Measurements from ENCODE around the gene TSNAXIP1. TPM values are rescaled to one million over a fixed set of nuclear protein-coding genes. Genes with fewer than 3 reads are reported as not detected.
"Not testable (repeated sequence)": the region's sequence is repeated elsewhere in the genome, so short reads cannot be mapped to it uniquely, and the experiment has no call there.

TSNAXIP1 gene
- polyA plus RNA-seq, 4 donors: 0.72 to 0.80 TPM; not detected in 2

DNA sequence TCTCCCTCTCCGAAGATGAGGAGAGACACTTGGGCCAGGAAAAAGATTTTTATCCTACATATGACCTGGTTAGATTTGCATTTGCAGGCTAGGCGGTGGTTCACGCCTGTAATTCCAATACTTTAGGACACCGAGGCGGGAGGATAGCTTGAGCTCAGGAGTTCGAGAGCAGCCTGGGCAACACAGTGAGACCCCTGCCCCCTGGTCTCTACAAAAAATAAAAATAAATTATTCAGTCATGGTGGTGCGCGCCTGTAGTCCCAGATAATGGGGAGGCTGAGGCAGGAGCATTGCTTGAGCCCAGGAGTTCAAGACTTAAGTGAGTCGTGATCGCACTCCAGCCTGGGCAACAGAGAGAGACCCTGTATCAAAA lies 27.5 kb downstream of the TSNAXIP1 start:
- FAIRE-seq (no peak), DNase-seq (no peak)
- Histone ChIP-seq H3K4me1 (ENCODE audit: control insufficient read depth in 3 of 3, insufficient read depth in 2 of 3, low read depth in 1 of 3, low read length in 2 of 3) (peaks cover 0 to 6% (median 3%) of the 10 kb centered on the region in 3 donors), H3K4me3 (ENCODE audit: low read depth in 1 of 3, low read length in 3 of 3) (peak overlapping the region in 2 of 3 donors; percentile 67 to 69), H3K36me3 (ENCODE audit: control insufficient read depth in 3 of 3, insufficient read depth in 2 of 3, low read depth in 1 of 3, low read length in 3 of 3) (peaks cover 0 to 32% (median 4%) of the 10 kb centered on the region in 3 donors), H3K9me3 (ENCODE audit: control insufficient read depth in 2 of 2, insufficient read depth in 1 of 2, low read depth in 1 of 2, low read length in 1 of 2) (no peaks in the 10 kb centered on the region), H3K27ac (ENCODE audit: low read depth in 1 of 3, low read length in 2 of 3) (peak overlapping the region in 1 of 3 donors; percentile 30), H3K27me3 (ENCODE audit: control insufficient read depth in 3 of 3, insufficient read depth in 3 of 3, low read length in 3 of 3) (no peaks in the 10 kb centered on the region)
- WGBS, 3 donors: 67 to 82% (median 80%) methylated on average over 10 of the region's 10 CpGs

DNA sequence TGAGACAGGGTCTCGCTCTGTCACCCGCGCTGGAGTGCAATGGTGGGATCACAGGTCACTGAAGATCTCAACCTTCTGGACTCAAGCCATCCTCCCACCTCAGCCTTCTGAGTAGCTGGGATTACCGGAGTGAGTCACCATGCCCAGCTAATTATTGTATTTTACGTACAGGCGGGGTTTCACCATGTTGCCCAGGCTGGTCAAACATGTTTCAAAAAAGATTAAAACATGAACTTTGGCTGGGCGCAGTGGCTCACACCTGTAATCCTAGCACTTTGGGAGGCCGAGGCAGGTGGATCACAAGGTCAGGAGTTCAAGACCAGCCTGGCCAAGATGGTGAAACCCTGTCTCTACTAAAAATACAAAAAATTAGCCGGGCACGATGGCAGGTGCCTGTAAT lies 30.5 kb downstream of the TSNAXIP1 start:
- not testable (repeated sequence) for H3K4me3 ChIP-seq (ENCODE audit: low read depth in 1 of 3, low read length in 3 of 3); FAIRE-seq; H3K36me3 ChIP-seq (ENCODE audit: control insufficient read depth in 3 of 3, insufficient read depth in 2 of 3, low read depth in 1 of 3, low read length in 3 of 3); H3K4me1 ChIP-seq (ENCODE audit: control insufficient read depth in 3 of 3, insufficient read depth in 2 of 3, low read depth in 1 of 3, low read length in 2 of 3); H3K27me3 ChIP-seq (ENCODE audit: control insufficient read depth in 3 of 3, insufficient read depth in 3 of 3, low read length in 3 of 3); H3K27ac ChIP-seq (ENCODE audit: low read depth in 1 of 3, low read length in 2 of 3); H3K9me3 ChIP-seq (ENCODE audit: control insufficient read depth in 2 of 2, insufficient read depth in 1 of 2, low read depth in 1 of 2, low read length in 1 of 2)
- WGBS, 3 donors: 25 to 70% (median 37%) methylated on average over 7 to 10 of the region's 10 CpGs
- peak; percentile 32 to 73 for DNase-seq

DNA sequence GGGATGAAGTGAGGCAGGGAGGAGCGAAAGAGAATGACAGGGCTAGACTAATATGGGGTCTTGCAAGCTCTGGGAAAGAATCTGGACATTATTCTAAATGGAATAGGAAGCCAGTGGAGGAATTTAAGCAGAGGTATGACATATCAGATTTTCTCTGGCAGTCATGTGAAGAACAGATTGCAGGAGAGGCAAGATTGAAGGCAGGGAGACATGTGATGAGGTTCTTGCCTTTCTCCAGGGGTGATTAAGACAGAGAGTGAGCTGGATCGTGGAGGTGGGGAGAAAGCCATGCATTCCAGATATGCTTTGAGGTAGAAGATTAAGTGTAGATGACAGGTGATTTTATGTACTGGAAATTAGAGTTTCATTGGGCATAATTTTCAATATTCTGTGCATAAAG lies 31.1 kb downstream of the TSNAXIP1 start:
- Histone ChIP-seq H3K4me1 (ENCODE audit: control insufficient read depth in 3 of 3, insufficient read depth in 2 of 3, low read depth in 1 of 3, low read length in 2 of 3) (peaks cover 0 to 3% (median 3%) of the 10 kb centered on the region in 3 donors), H3K27me3 (ENCODE audit: control insufficient read depth in 3 of 3, insufficient read depth in 3 of 3, low read length in 3 of 3) (no peaks in the 10 kb centered on the region), H3K9me3 (ENCODE audit: control insufficient read depth in 2 of 2, insufficient read depth in 1 of 2, low read depth in 1 of 2, low read length in 1 of 2) (no peaks in the 10 kb centered on the region), H3K36me3 (ENCODE audit: control insufficient read depth in 3 of 3, insufficient read depth in 2 of 3, low read depth in 1 of 3, low read length in 3 of 3) (no peaks in the 10 kb centered on the region), H3K27ac (ENCODE audit: low read depth in 1 of 3, low read length in 2 of 3) (no peak overlapping the region), H3K4me3 (ENCODE audit: low read depth in 1 of 3, low read length in 3 of 3) (no peak overlapping the region)
- FAIRE-seq (no peak), DNase-seq (no peak)
- WGBS, 3 donors: 72 to 84% (median 72%) methylated on average over 2 of the region's 2 CpGs

DNA sequence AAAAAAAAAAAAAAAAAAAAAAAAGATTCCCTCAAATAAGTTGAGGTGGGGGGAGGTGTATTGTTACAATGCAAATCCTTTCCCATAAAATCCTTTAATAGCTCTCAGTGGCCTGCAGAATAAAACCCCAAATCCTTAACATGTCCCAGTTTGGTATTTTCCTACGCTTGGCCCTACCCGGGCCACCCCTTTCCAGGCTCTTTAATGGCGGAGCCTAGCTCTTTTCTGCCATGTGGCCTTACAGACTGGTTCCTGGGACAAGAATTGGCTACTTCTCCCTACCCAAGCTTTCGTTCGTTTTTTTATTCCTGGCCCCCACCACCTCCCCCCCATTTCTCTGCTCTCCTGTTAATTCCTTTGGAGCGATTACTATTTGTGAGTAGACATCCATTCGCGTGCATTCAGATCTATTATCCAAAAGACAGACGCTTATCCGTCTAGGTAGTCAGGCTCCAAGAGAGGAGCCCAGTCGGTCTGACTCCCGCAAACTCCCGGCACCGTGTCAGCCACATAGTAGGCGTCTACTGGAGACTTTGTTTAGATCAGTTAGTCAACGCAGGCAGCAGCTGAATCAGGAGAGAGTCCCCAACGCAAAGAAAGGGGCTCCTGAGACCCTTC lies 34.6 kb downstream of the TSNAXIP1 start:
- peaks cover 13 to 28% (median 15%) of the 10 kb centered on the region in 3 donors for H3K4me1 ChIP-seq (ENCODE audit: control insufficient read depth in 3 of 3, insufficient read depth in 2 of 3, low read depth in 1 of 3, low read length in 2 of 3)
- WGBS, 3 donors: 44 to 50% (median 47%) methylated on average over 17 of the region's 17 CpGs
- FAIRE-seq (no peak), DNase-seq (no peak)
- peak overlapping the region in 2 of 3 donors; percentile 95 to 99 for H3K27ac ChIP-seq (ENCODE audit: low read depth in 1 of 3, low read length in 2 of 3)
- no peaks in the 10 kb centered on the region for H3K27me3 ChIP-seq (ENCODE audit: control insufficient read depth in 3 of 3, insufficient read depth in 3 of 3, low read length in 3 of 3)
- no peaks in the 10 kb centered on the region for H3K9me3 ChIP-seq (ENCODE audit: control insufficient read depth in 2 of 2, insufficient read depth in 1 of 2, low read depth in 1 of 2, low read length in 1 of 2)
- peaks cover 0 to 9% (median 0%) of the 10 kb centered on the region in 3 donors for H3K36me3 ChIP-seq (ENCODE audit: control insufficient read depth in 3 of 3, insufficient read depth in 2 of 3, low read depth in 1 of 3, low read length in 3 of 3)
- H3K4me3 ChIP-seq (ENCODE audit: low read depth in 1 of 3, low read length in 3 of 3): peak overlapping the region in 2 of 3 donors; percentile 77 to 92

DNA sequence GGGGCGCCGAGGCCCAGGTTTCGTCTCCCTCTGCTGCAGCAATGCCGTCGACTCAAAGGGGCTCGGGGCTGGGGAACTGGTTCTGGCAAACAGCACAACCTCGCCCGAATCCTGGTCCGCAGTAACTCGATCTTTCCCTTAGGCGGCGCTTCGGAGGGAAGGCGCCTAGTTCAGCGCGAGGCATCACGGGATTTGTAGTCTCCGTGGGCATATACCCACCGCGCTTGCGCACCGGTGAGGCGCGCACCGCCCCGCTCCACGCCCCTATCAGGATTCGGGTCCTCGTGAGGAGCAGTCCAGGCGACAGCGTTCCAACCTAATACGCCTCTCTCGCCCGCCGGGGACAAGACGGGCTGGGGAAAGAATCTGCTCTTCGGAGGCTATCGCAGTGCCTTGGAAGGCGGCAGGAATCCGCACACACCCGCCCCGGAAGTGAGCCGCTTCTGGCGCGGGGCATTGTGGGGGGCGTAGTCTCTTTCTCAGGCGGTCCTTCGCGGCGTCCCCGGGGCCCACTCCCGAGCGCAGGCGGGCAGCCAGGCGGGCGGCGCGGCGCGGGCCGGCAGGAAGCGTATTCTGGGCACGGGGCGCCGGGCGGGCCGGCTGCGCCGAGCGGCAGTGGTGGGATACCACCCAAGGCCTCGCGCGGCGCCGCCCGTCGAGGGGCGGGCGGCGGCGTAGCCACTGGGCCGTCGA lies 35.3 kb downstream of the TSNAXIP1 start, which contains the start of gene THAP11:
Gene THAP11, plus strand, starts transcription at position 505 of the 693 bp plus-strand sequence. CDS start 235 bp downstream, outside the sequence.
- Histone ChIP-seq H3K4me1 (ENCODE audit: control insufficient read depth in 3 of 3, insufficient read depth in 2 of 3, low read depth in 1 of 3, low read length in 2 of 3) (peaks cover 13 to 28% (median 15%) of the 10 kb centered on the region in 3 donors), H3K27me3 (ENCODE audit: control insufficient read depth in 3 of 3, insufficient read depth in 3 of 3, low read length in 3 of 3) (no peaks in the 10 kb centered on the region), H3K4me3 (ENCODE audit: low read depth in 1 of 3, low read length in 3 of 3) (peak within 1 kb of the TSS; percentile 53 to 92 (median 77)), H3K27ac (ENCODE audit: low read depth in 1 of 3, low read length in 2 of 3) (peak within 1 kb of the TSS; percentile 93 to 99 (median 95)), H3K9me3 (ENCODE audit: control insufficient read depth in 2 of 2, insufficient read depth in 1 of 2, low read depth in 1 of 2, low read length in 1 of 2) (no peaks in the 10 kb centered on the region), H3K36me3 (ENCODE audit: control insufficient read depth in 3 of 3, insufficient read depth in 2 of 3, low read depth in 1 of 3, low read length in 3 of 3) (peaks cover 0 to 9% (median 0%) of the 10 kb centered on the region in 3 donors)
- WGBS, 3 donors: 0 to 1% (median 0%) methylated on average over 60 to 83 of the region's 83 CpGs
- FAIRE-seq: no peak
- DNase-seq: peak; percentile 96 to 98

DNA sequence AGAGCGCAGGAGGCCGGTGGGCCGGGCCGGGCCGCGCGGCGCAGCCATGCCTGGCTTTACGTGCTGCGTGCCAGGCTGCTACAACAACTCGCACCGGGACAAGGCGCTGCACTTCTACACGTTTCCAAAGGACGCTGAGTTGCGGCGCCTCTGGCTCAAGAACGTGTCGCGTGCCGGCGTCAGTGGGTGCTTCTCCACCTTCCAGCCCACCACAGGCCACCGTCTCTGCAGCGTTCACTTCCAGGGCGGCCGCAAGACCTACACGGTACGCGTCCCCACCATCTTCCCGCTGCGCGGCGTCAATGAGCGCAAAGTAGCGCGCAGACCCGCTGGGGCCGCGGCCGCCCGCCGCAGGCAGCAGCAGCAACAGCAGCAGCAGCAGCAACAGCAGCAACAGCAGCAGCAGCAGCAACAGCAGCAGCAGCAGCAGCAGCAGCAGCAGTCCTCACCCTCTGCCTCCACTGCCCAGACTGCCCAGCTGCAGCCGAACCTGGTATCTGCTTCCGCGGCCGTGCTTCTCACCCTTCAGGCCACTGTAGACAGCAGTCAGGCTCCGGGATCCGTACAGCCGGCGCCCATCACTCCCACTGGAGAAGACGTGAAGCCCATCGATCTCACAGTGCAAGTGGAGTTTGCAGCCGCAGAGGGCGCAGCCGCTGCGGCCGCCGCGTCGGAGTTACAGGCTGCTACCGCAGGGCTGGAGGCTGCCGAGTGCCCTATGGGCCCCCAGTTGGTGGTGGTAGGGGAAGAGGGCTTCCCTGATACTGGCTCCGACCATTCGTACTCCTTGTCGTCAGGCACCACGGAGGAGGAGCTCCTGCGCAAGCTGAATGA lies 36.0 kb downstream of the TSNAXIP1 start:
- Histone ChIP-seq H3K4me1 (ENCODE audit: control insufficient read depth in 3 of 3, insufficient read depth in 2 of 3, low read depth in 1 of 3, low read length in 2 of 3) (peaks cover 14 to 28% (median 15%) of the 10 kb centered on the region in 3 donors), H3K36me3 (ENCODE audit: control insufficient read depth in 3 of 3, insufficient read depth in 2 of 3, low read depth in 1 of 3, low read length in 3 of 3) (peaks cover 0 to 9% (median 0%) of the 10 kb centered on the region in 3 donors), H3K27me3 (ENCODE audit: control insufficient read depth in 3 of 3, insufficient read depth in 3 of 3, low read length in 3 of 3) (no peaks in the 10 kb centered on the region), H3K4me3 (ENCODE audit: low read depth in 1 of 3, low read length in 3 of 3) (peak overlapping the region; percentile 53 to 77 (median 57)), H3K9me3 (ENCODE audit: control insufficient read depth in 2 of 2, insufficient read depth in 1 of 2, low read depth in 1 of 2, low read length in 1 of 2) (no peaks in the 10 kb centered on the region), H3K27ac (ENCODE audit: low read depth in 1 of 3, low read length in 2 of 3) (peak overlapping the region; percentile 25 to 95 (median 93))
- no peak for FAIRE-seq
- WGBS, 3 donors: 0 to 1% (median 0%) methylated on average over 46 to 67 of the region's 67 CpGs
- DNase-seq: peak; percentile 43 to 81

DNA sequence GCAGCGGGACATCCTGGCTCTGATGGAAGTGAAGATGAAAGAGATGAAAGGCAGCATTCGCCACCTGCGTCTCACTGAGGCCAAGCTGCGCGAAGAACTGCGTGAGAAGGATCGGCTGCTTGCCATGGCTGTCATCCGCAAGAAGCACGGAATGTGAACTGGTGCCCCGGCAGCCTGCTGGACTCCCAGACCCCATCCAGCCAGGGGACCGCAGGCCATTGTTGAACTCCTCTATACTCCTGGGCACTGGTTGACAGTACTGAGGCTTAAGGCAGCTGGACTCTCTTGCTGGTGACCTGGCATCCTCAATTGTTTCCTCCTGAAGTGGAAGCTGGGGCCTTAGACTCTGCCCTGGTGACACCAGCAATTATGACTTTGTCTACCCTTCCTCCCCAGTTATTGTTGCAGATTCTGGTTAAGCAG lies 36.7 kb downstream of the TSNAXIP1 start:
- FAIRE-seq: no peak
- H3K4me1 ChIP-seq (ENCODE audit: control insufficient read depth in 3 of 3, insufficient read depth in 2 of 3, low read depth in 1 of 3, low read length in 2 of 3): peaks cover 15 to 34% (median 17%) of the 10 kb centered on the region in 3 donors
- peak overlapping the region; percentile 53 to 77 (median 57) for H3K4me3 ChIP-seq (ENCODE audit: low read depth in 1 of 3, low read length in 3 of 3)
- H3K36me3 ChIP-seq (ENCODE audit: control insufficient read depth in 3 of 3, insufficient read depth in 2 of 3, low read depth in 1 of 3, low read length in 3 of 3): peaks cover 0 to 9% (median 0%) of the 10 kb centered on the region in 3 donors
- no peaks in the 10 kb centered on the region for H3K27me3 ChIP-seq (ENCODE audit: control insufficient read depth in 3 of 3, insufficient read depth in 3 of 3, low read length in 3 of 3)
- 3 to 10% (median 6%) methylated on average over 11 of the region's 11 CpGs for WGBS, 3 donors
- H3K27ac ChIP-seq (ENCODE audit: low read depth in 1 of 3, low read length in 2 of 3): peak overlapping the region; percentile 25 to 95 (median 93)
- H3K9me3 ChIP-seq (ENCODE audit: control insufficient read depth in 2 of 2, insufficient read depth in 1 of 2, low read depth in 1 of 2, low read length in 1 of 2): no peaks in the 10 kb centered on the region
- peak in 1 of 2 donors; percentile 39 for DNase-seq

DNA sequence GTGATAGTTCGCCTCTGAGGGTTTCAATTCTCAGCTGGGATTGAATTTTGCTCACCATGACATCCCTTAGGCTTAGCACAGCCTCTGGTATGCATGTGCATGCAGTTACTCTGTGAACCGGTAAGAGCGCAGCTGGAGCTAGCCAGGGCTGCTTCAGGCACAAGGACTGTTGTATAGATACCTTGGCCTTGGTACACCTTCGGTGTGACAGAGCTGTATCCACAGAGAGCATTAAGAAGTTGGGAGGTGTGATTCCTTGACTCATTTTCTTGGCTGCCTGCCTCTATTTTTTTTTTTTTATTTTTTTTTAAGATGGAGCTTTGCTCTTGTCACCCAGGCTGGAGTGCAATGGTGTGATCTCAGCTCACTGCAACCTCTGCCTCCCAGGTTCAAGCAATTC lies 37.8 kb downstream of the TSNAXIP1 start:
- Histone ChIP-seq H3K4me3 (ENCODE audit: low read depth in 1 of 3, low read length in 3 of 3) (no peak overlapping the region), H3K36me3 (ENCODE audit: control insufficient read depth in 3 of 3, insufficient read depth in 2 of 3, low read depth in 1 of 3, low read length in 3 of 3) (peaks cover 0 to 16% (median 0%) of the 10 kb centered on the region in 3 donors), H3K4me1 (ENCODE audit: control insufficient read depth in 3 of 3, insufficient read depth in 2 of 3, low read depth in 1 of 3, low read length in 2 of 3) (peaks cover 15 to 42% (median 17%) of the 10 kb centered on the region in 3 donors), H3K27me3 (ENCODE audit: control insufficient read depth in 3 of 3, insufficient read depth in 3 of 3, low read length in 3 of 3) (no peaks in the 10 kb centered on the region), H3K9me3 (ENCODE audit: control insufficient read depth in 2 of 2, insufficient read depth in 1 of 2, low read depth in 1 of 2, low read length in 1 of 2) (no peaks in the 10 kb centered on the region), H3K27ac (ENCODE audit: low read depth in 1 of 3, low read length in 2 of 3) (no peak overlapping the region)
- FAIRE-seq (no peak), DNase-seq (no peak)
- 65 to 80% (median 75%) methylated on average over 4 of the region's 4 CpGs for WGBS, 3 donors

All from small intestine (tissue), 7 donors.